ENCODE results near the gene ACTN4.

The ACTN4 gene

GRCh38 chr19:38647966-38648768 is 718 bp downstream of the ACTN4 start:
- Histone ChIP-seq H3K27me3 (ENCODE audit: low read depth) (no peaks in the 10 kb centered on the region), H3K4me1 (peaks cover 34% of the 10 kb centered on the region), H3K36me3 (replicated peaks) (no peaks in the 10 kb centered on the region; the same call in 1 of the 2 replicates), H3K9me3 (no peaks in the 10 kb centered on the region), H3K4me3 (peak overlapping the region; percentile 95)
- in situ Hi-C loops (cut with MboI; ENCODE audit: low sequenced_read_pairs): loop anchor here (25.0 kb wide), 1 partner anchor 411 kb away; no protein-coding TSS in a partner anchor
- DNase-seq (ENCODE audit: low spot score in 2 of 2): peak in 1 of 2 experiments; percentile 36

GRCh38 chr19:38648769-38649304 is 1.4 kb downstream of the ACTN4 start:
- H3K4me1 ChIP-seq: peaks cover 39% of the 10 kb centered on the region
- no peaks in the 10 kb centered on the region for H3K9me3 ChIP-seq
- H3K36me3 ChIP-seq (replicated peaks): peaks cover 1% of the 10 kb centered on the region
- no peaks in the 10 kb centered on the region for H3K27me3 ChIP-seq (ENCODE audit: low read depth)
- in situ Hi-C loops (cut with MboI; ENCODE audit: low sequenced_read_pairs): loop anchor here (25.0 kb wide), 1 partner anchor 412 kb away; no protein-coding TSS in a partner anchor
- H3K4me3 ChIP-seq: peak overlapping the region; percentile 95
- DNase-seq (ENCODE audit: low spot score in 2 of 2): no peak

DNA sequence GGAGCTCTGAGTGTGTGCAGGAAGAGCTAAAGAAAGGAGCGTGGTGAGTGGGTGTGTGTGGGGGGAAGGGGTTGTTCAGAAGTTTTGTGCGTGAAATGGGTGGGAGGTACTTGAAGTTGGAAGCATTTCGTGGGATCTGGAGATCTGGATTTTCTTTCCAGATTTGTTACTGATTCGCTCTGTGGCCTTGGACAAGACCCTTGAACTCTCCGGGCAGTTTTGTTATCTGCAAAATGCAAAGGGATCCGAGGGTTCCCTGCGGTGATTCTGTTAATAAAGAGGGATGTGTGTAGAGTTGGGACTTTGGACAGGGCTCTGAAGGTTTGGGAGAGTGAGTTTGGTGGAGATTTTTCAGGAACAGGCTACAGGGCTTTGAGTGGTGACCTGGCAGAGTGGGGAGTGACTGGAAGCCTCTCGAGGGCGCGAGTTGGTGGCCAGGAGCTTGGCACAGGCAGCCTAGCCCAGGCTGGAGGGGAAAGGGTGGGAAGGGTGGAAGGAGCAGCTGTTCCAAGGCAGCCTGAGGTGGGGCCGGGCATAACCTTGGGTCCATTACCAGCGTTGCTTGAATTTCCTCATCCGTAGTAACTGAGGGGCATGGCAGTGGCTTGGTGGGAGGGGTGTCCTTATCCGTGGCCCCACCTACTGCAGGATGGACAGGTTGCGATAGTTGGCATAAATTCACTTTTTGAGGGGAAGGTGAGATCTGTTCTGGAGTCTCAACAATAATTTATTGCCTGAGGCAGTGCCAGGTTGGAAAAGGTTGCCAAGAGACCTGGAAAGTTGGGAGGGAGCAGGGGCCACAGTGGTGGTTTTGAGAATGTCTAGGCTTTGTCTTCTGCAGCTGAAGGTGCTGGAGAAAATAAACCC is 2.1 kb downstream of the ACTN4 start:
- peaks cover 5% of the 10 kb centered on the region for H3K36me3 ChIP-seq (replicated peaks)
- H3K27me3 ChIP-seq (ENCODE audit: low read depth): no peaks in the 10 kb centered on the region
- no peaks in the 10 kb centered on the region for H3K9me3 ChIP-seq
- in situ Hi-C loops (cut with MboI; ENCODE audit: low sequenced_read_pairs): loop anchor here (25.0 kb wide), 1 partner anchor 412 kb away; no protein-coding TSS in a partner anchor
- DNase-seq (ENCODE audit: low spot score in 2 of 2): no peak
- peak overlapping the region; percentile 95 for H3K4me3 ChIP-seq
- H3K4me1 ChIP-seq: peaks cover 46% of the 10 kb centered on the region

DNA sequence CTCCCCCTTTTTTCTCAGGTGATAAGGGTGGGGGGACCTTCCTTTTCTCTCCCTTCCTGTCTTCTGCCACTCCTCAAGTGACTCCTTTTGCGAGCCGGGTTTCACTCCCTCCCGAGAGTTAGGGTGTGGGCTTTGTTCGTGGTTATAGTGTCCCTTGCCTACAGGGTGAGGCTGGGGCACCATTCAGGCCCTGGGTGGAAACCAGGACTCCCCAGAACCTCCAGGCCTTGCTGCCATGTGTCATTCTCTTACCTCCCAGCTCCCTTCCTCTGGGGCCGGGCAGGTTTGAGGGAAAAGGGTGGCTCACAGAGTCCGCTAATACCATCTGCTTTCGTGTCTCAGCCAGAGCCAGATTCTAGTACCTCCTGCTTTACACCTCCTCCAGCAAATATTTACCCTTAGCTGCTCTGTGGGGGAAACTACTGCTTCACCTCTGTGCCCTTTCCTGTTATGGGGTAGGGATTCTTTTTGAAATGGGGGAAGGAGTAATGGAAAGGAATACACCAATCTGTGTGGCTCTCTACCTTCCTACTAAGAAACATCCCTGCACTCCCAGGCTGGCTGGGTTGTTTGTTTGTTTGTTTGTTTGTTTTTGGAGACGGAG is 2.8 kb downstream of the ACTN4 start:
- in situ Hi-C loops (cut with MboI; ENCODE audit: low sequenced_read_pairs): no loop called here
- no peaks in the 10 kb centered on the region for H3K9me3 ChIP-seq
- H3K27me3 ChIP-seq (ENCODE audit: low read depth): no peaks in the 10 kb centered on the region
- H3K4me1 ChIP-seq: peaks cover 54% of the 10 kb centered on the region
- peaks cover 5% of the 10 kb centered on the region for H3K36me3 ChIP-seq (replicated peaks)
- peak overlapping the region; percentile 95 for H3K4me3 ChIP-seq
- no peak for DNase-seq (ENCODE audit: low spot score in 2 of 2)

DNA sequence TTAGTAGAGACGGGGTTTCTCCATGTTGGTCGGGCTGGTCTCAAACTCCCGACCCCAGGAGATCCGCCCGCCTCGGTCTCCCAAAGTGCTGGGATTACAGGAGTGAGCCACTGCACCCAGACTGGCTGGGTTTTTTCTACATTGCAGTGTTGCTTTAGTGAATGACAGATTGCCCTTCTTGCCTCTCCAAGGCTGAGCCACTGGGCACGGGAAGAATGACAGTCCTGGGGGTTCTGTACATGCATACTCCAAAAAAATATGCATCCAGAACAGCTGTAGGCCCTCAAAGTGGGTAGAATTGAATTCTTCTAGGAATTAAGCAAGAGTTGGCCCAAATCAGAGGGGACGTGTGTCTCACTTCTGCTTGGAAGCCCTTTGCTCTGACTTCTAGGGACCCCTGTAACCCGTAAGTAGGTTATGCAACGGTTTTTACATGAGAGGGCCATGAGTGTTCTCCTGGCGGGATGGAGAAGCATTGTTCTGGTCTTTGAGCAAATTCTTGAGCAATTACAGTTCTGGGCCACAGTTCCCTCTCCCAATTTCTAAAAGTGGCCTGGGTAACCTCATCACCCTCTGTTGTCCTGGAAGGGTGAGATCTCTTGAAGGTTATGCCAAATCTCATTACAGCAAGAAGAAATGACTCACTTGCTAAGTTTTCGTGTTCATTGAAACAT is 3.6 kb downstream of the ACTN4 start:
- no peak overlapping the region for H3K4me3 ChIP-seq
- H3K27me3 ChIP-seq (ENCODE audit: low read depth): no peaks in the 10 kb centered on the region
- in situ Hi-C loops (cut with MboI; ENCODE audit: low sequenced_read_pairs): no loop called here
- DNase-seq (ENCODE audit: low spot score in 2 of 2): no peak
- peaks cover 58% of the 10 kb centered on the region for H3K4me1 ChIP-seq
- no peaks in the 10 kb centered on the region for H3K9me3 ChIP-seq
- peaks cover 9% of the 10 kb centered on the region for H3K36me3 ChIP-seq (replicated peaks)

DNA sequence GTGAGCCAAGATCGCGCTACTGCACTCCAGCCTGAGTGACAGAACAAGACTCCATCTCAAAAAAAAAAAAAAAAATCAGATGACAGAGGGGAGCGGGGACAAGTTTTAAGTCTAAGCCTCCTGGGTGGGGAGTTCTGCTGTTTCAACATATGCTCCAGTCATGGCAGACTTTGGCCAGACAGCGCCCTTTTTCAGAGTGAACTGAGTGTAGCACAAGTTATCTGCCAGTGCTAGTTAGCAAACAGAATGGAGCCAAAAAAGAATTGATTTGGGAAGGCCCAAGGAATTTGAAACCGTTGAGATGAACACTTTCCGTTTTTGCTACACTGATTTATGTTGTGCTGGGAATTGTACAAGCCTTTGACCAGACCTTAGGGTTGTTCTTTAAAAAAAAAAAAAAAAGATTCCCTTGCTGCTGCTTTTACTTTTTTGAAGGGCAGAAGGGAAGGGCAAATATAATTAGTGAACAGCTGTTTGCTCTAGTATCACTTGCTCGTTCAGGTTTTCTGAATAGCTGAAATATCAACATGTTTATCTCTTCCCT is 5.7 kb downstream of the ACTN4 start:
- peaks cover 56% of the 10 kb centered on the region for H3K4me1 ChIP-seq
- H3K27me3 ChIP-seq (ENCODE audit: low read depth): no peaks in the 10 kb centered on the region
- H3K4me3 ChIP-seq: no peak overlapping the region
- peaks cover 9% of the 10 kb centered on the region for H3K36me3 ChIP-seq (replicated peaks)
- in situ Hi-C loops (cut with MboI; ENCODE audit: low sequenced_read_pairs): no loop called here
- DNase-seq (ENCODE audit: low spot score in 2 of 2): no peak
- no peaks in the 10 kb centered on the region for H3K9me3 ChIP-seq

DNA sequence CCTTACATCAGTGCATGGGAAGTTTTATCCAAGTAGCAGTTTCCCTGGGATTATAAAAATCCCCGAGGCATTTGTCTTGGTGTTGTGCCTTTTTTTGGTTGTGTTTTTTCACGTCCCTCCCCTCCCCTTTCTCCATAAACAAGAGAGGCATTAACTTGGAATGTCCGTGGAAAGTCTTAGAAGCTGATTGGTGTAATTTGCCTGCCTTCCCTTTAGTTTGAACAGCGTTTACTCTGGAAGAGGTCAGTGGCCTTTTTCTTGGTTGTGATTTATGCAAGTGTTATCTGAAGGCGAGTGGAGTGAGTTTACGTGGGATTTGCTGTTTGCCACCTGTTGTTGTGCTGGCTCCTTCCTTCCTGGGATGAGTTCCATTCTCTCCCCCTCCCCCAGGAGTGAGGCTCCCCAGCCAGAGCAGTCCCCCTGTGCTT is 7.2 kb downstream of the ACTN4 start:
- no peaks in the 10 kb centered on the region for H3K9me3 ChIP-seq
- DNase-seq (ENCODE audit: low spot score in 2 of 2): peak in 1 of 2 experiments; percentile 30
- peaks cover 9% of the 10 kb centered on the region for H3K36me3 ChIP-seq (replicated peaks)
- H3K4me3 ChIP-seq: no peak overlapping the region
- peaks cover 58% of the 10 kb centered on the region for H3K4me1 ChIP-seq
- in situ Hi-C loops (cut with MboI; ENCODE audit: low sequenced_read_pairs): no loop called here
- H3K27me3 ChIP-seq (ENCODE audit: low read depth): no peaks in the 10 kb centered on the region

DNA sequence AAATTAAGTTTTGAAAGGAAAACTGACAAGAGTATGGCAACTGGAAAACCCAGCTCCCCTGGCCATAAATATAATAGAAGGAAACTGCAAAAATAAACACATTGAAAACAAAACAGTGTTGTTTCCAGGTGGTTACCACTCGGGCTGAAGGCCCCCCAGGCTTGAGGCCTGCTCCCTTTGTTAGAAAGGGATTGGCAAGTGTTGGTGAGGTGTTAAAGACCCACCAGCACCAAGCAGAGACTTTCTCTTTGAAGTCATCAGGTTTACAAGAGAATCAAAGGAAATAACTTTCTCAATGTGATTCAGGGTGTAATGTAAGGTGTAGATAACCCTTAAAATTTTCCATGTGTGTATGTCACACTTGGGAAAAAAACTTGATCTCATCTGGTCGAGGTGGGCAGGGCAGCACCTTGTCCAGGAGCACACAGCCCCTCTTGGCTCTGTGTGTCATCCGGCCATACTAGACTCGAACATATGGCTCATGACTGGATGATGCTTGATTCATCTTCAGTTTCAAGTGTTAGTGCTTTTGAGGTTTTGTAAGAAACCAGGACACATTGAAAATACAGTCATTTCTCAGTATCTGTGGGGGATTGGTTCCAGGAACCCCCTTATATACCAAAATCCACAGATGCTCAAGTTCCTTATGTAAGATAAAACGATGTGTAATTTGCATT is 7.8 kb downstream of the ACTN4 start:
- DNase-seq (ENCODE audit: low spot score in 2 of 2): no peak
- no peak overlapping the region for H3K4me3 ChIP-seq
- no peaks in the 10 kb centered on the region for H3K9me3 ChIP-seq
- peaks cover 9% of the 10 kb centered on the region for H3K36me3 ChIP-seq (replicated peaks)
- H3K4me1 ChIP-seq: peaks cover 52% of the 10 kb centered on the region
- no peaks in the 10 kb centered on the region for H3K27me3 ChIP-seq (ENCODE audit: low read depth)
- in situ Hi-C loops (cut with MboI; ENCODE audit: low sequenced_read_pairs): no loop called here

DNA sequence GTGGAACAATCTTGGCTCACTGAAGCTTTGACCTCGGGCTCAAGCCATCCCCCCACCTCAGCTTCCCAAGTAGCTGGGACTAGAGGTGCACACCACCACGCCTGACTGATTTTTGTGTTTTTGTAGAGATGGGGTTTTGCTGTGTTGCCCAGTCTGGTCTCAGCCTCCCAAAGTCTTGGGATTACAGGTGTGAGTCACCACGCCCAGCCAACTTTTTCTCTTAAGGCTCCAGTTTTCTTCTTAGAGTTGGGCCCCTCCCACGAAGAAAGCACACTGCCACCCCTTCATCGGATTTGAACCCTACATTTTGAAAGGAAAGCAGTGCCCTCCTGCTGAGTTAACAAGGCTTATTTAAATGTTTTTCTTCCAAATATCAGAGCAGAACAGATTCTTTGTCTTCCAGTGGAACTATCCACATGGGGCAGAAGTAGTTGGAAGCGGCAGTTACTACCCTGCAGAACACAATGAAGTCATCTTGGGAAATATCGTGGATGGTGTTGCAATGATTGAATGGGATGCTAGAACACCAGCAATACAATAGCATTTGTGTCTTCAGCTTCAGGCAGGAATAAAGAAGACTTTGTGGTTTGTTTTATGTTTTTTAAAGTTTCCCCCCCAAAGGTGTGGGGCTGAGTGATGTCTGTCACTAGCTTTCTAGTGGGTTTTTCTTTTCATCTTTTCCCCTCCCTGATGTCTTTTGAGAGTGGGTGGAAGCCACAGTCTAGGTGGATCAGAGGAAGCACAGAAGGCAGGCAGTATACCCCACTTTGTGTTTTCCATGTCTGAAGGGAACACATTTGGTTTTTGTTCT is 8.9 kb downstream of the ACTN4 start:
- Histone ChIP-seq H3K4me3 (no peak overlapping the region), H3K4me1 (peaks cover 43% of the 10 kb centered on the region), H3K27me3 (ENCODE audit: low read depth) (no peaks in the 10 kb centered on the region), H3K36me3 (replicated peaks) (peaks cover 16% of the 10 kb centered on the region), H3K9me3 (no peaks in the 10 kb centered on the region)
- in situ Hi-C loops (cut with MboI; ENCODE audit: low sequenced_read_pairs): no loop called here
- no peak for DNase-seq (ENCODE audit: low spot score in 2 of 2)

- Histone ChIP-seq H3K27me3 (ENCODE audit: low read depth) (no peaks in the 10 kb centered on the region), H3K36me3 (replicated peaks) (peaks cover 16% of the 10 kb centered on the region), H3K4me3 (no peak overlapping the region), H3K4me1 (peaks cover 32% of the 10 kb centered on the region), H3K9me3 (no peaks in the 10 kb centered on the region)
- in situ Hi-C loops (cut with MboI; ENCODE audit: low sequenced_read_pairs): no loop called here
- DNase-seq (ENCODE audit: low spot score in 2 of 2): peak in 1 of 2 experiments; percentile 24
Observed at GRCh38 chr19:38657633-38658222, 10.3 kb downstream of the ACTN4 start.

DNA sequence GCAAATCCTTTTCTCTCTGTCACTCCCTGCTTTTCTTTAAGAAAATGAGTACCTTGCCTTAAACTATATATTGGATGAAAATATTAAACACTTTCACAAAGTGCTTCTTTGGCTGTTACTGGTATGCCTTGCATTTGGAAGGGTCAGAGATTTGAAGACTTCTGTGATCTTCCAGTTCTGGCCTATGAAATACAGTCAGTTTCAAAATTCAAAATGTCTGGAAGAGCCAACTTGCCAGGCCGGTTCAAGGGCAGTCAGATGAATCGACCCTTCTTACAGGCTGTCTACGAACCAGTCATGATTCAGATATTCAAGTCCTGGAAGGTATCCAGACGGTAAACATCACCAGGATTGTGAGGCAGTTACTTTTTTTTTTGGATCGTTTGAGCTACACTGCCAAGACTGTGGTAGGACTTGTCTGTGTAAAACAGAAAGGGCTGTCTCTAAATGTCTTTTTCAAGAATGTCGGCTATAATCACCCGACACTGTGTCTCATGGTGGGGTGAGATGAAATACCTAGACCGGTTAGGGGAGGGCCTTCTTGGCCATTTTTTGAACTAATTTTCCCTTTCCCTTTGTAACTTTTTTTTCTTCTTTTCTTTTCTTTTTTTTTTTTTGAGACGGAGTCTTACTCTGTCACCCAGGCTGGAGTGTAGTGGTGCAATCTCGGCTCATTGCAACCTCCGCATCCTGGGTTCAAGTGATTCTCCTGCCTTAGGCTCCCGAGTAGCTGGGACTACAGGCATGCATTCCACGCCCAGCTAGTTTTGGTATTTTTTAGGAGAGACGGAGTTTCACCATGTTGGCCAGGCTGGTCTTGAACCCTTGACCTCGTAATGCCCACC is 11.2 kb downstream of the ACTN4 start:
- Histone ChIP-seq H3K9me3 (no peaks in the 10 kb centered on the region), H3K27me3 (ENCODE audit: low read depth) (no peaks in the 10 kb centered on the region), H3K4me1 (peaks cover 25% of the 10 kb centered on the region), H3K4me3 (no peak overlapping the region), H3K36me3 (replicated peaks) (peaks cover 16% of the 10 kb centered on the region)
- DNase-seq (ENCODE audit: low spot score in 2 of 2): no peak
- in situ Hi-C loops (cut with MboI; ENCODE audit: low sequenced_read_pairs): no loop called here

Measured in HAP-1 (cell line).